HG02973 (cell line): ENCODE data around the gene NAT10.
A peak's percentile ranks its signal among the peaks of the same experiment; 100 is the strongest.
"Not testable (repeated sequence)": the region's sequence is repeated elsewhere in the genome, so short reads cannot be mapped to it uniquely, and the experiment has no call there.

Source experiments
- ATAC-seq: cut with Tn5 transposase; IDR thresholded peaks from one replicate; pipeline ENCODE4 v1.9.1; 2021; ENCODE audit warnings: moderate library complexity; ENCODE audit not compliant: unreplicated experiment

Gene NAT10

DNA sequence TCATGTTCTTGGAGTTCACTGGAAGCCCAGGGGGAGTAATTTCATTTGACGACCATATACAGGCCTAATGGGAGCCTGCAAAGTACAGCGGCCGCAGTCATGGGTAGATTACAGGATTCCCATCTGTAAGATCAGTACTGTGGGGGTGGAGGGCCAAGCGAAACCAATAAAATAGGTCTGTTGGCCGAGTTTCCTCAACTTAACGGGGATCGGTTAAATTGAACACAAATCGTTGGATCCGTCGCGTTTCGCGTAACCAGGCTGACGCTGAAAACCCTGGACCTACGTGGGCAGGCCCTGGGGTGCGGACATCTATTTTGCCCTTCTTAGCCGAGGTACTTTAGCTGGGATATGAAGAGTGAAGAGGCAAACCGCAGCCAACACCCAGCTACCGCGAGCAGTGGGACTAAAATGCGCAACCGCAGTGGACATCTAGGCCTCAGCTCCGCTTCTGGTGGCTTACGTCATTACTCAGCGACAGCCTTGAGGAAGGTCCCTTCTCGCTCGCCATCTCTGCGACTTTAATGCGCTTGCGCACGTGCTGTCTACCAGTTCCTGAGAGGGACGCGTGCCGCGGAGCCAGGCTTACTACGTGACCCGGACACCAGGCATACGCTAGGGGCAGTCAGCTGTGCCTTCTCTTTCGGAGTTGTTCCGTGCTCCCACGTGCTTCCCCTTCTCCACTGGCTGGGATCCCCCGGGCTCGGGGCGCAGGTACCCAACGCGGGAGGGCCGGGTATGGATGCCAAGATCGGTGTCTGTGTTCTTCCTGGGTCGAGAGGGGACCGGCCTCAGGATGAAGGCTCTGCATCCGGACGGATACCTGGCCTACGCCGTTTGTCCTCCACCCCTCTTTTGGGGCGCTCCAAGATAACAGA, at the start of gene NAT10:
NAT10 (plus strand) TSS at position 551 of the 878 bp plus-strand sequence. CDS start 2,597 bp downstream, outside the sequence.
- peak; percentile 84 for ATAC-seq

DNA sequence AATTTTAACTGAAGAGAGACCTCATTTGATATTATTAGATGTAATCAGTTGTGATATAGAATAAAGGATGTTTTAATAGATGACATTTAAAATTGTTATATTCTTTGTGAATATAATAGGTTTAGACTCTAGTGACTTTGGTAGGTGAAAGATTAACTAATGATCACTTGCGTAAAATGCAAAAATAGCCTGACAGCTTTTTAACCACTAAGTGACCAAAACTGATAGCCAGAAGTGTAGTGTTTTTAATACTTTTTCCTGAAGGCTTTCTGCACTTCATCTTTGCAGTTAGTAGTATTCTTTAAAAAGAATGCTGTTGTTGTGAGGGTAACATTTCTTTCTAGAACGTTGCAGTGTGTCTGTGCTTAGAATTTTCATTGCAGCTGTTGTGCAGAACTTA, 48.8 kb upstream of the NAT10 start:
- no peak for ATAC-seq

DNA sequence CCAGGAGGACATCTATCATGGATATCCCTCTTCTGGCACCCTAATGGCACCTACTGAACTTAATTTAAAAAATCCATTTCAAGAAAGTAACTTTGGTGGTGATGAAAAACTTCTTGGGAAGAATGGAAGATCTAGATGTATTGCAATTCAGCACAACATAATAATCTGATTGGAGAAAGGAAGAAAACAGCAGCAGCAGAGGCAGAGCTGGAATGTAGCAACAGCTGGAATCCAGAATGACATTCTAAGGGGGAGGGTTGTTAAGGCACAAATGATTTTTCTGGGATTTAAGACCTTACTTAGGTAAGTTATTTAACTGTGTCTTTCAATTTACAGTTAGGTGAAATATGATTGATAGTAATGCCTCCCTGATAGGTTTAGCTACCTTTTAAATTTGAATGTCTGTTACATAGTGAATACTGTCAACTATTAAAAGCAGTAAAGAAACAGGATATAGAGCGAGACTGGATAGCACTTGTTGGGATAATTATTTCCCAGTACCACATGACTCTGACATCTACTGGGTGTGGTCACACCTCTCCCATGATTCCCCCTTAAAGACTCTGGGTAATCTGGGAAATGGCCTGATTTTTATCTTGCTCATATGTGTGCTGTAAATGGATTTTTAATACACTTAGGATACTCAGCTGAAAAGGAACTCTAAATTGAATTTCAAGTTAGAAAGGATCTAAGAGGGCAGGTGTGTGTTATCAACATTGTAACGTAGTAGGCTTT, 42.2 kb upstream of the NAT10 start:
- no peak for ATAC-seq

DNA sequence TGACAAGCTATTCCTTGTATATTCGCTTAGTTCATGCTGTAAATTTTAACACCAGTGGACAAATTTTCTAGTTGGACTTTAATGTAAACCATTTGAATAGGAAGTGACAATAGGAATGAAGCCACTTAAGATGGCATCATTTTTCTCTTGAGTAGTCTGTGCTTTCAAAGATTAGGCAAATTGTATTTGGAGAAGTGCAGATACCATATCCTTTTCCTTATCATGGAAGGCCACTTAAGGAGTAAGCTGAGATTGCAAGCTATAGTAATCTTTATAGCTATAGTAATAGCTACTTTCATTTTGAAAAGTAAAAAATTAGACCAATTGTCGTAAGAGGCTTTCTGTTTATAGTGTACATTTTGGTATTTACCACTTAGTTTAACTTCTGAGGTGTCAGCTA, 41.1 kb upstream of the NAT10 start:
- ATAC-seq, result no peak

DNA sequence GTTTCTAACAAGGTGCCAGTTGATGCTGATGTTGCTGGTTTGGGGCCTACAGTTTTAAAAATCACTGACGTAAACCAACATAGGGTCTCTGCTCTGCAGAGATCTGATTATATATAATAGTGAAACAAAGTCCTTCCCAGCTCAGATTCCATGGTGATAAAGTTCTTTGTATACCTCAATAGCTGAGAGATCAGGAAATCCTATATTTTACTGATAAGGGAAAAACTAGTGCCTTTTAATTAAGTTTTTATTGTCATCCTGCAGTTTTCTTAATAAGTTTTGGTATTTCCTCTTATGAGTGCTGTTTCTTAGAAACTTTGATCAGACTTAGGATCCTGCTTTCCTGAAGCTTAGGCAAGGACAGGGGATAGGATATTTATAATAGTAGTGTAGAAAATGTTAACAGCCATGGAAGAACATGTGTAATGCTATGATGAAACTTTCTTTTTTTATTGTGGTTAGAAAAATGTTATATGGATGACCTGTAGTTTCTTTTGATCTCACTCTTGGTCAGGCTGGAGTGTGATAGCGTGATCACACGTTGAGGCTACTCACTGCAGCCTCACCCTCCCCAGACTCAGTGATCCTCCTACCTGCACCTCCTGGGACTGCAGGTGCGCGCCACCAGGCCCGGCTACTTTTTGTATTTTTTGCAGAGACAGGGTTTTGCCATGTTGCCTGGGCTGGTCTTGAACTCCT, 39.8 kb upstream of the NAT10 start:
- ATAC-seq, result no peak

DNA sequence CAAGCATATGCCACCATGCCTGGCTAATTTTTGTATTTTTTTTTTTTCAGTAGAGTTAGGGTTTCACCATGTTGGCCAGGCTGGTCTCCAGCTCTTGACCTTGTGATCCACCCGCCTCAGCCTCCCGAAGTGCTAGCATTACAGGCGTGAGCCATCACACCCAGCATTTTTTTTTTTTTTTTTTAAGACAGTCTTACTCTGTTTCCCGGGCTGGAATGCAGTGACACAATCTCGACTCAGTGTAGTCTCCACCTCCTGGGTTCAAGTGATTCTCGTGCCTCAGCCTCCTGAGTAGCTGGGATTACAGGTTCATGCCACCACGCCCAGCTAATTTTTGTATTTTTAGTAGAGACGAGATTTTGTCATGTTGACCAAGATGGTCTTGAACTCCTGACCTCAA, 38.7 kb upstream of the NAT10 start:
- not testable (repeated sequence) for ATAC-seq

DNA sequence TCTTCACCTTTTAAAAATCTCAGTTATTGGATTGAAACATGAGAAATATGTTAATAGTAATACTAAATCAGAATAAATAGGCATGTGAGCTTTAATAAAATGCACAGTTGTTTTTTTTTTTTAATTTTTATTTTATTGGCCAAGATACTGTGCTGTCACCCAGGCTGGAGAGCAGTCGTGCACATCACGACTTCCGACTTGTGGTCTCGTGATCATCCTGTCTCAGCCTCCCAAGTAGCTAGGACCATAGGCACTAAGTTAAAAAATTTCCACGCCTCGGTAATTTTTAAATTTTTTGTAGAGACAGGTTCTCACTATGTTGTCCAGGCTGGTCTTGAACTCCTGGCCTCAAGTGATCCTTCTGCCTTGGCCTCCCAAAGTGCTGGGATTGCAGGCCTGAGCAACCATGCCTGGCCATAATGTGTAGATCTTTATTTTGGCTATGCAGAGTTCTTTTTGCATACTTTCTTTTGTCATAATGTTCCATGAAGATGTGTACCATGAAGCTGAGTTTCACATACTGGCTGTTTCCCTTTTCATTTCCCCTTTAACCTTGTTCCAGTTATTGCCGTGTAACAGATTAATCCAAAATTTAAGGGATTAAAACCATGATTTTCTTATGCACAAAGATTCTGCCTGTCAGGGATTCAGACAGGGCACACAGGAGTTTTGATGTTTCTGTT, 37.9 kb upstream of the NAT10 start:
- ATAC-seq, result no peak

DNA sequence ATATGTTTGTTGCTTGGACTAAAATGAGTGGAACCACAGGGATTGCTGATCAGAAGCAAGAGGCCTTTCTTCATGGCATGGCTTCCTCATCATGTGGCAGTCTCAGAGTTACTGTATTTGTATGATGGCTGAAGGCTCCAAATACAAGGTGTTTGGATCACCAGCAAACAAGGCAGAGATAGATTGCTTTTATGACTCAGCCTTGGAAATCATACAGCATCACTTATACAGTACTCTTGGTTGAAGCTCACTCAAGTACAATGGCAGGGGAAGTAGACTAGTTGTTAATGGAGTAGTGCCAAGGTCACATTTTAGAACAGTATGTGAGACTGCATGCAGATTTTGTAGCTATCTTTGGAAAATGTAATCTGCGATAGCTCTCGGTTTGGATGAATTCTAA, 37.3 kb upstream of the NAT10 start:
- no peak for ATAC-seq

DNA sequence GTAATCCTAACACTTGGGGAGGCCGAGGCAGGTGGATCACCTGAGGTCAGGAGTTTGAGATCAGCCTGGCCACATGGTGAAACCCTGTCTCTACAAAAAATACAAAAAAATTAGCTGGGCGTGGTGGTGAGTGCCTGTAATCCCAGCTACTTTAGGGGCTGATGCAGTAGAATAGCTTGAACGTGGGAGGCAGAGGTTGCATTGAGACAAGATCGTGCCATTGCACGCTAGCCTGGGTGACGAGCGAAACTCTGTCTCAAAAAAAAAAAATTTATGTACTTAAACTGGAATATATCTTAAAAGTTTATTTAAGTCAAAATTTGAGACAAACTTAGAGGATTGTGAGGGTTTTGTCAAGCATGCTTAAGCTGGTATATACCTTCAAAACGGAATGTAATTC, 34.1 kb upstream of the NAT10 start:
- not testable (repeated sequence) for ATAC-seq

DNA sequence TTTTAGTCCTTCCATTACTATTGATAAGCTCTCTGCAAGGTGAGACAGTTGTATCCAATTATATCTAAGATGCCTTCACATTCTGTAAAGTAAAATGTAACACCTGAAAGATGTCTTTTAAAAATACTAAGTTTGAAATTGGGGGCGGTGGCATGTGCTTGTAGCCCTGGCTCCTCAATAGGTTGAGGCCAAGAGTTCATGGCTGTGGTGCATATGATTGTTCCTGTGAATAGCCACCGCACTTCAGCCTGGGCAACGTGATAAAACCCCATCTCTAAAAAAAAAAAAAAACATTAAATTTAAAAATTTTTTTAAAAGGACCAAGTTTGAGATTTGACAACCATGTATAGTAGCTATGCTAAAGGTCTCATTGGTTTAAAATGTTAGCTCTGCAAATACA, 33.4 kb upstream of the NAT10 start:
- no peak for ATAC-seq

DNA sequence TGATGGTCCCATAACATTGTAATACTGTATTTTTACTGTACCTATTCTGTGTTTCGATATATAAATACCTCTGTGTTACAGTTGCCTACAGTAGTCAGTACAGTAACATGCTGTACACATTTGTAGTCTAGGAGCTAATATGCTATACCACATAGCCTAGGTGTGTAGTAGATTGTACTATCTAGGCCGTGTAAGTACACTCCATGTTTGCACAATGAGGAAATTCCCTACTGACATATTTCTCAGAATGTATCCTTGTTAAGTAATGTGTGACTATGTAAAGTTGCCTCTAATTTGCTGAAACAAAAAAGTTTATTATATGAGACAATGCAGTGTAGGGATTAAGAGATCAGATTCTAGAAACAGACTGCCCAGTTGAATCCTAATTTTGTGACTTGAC, 32.6 kb upstream of the NAT10 start:
- no peak for ATAC-seq

DNA sequence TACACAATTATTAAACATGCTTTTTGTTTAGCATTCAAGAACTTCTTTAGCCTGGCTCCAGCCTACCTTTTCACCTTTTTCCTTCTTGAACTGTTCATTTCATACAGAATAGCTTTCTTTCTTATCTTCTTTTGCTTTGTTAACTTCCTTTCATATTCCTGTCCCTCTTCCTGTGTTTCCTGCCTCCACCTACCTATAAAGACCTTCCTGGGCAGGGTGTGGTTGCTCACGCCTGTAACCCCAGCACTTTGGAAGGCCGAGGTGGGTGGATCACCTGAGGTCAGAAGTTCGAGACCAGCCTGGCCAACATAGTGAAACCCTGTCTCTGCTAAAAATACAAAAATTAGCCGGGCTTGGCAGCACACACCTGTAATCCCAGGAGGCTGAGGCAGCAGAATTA, 31.0 kb upstream of the NAT10 start:
- no peak for ATAC-seq

DNA sequence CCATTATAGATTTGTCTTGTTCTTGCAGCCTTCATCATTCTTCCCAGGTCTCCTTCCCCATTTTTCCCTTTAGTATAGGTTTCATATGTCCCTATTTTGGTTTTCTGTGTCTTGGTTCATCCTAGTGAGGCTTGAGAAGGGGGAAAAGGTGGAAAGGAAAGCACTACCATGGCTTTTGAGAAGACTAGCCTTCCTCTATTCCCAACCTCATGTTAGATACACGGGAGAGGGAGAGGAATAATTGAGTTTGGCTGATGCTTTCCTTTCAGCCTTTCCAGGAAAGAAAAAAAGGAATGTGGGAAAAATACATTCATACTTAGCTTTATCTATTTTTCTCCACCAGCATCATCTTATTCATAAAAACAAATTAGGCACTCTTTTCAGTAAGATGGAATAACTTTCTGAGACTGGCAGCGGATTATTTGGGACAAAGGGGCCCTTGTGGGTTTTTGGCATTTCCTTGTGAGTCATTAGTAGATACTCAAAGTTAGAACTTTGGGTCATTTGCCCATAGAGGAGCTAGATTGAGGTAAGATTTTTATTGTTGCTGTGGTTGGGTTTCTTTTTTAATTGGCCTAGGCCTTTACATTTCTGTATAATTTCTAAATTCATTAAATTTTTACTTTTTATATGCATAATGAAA, 30.1 kb upstream of the NAT10 start:
- no peak for ATAC-seq

DNA sequence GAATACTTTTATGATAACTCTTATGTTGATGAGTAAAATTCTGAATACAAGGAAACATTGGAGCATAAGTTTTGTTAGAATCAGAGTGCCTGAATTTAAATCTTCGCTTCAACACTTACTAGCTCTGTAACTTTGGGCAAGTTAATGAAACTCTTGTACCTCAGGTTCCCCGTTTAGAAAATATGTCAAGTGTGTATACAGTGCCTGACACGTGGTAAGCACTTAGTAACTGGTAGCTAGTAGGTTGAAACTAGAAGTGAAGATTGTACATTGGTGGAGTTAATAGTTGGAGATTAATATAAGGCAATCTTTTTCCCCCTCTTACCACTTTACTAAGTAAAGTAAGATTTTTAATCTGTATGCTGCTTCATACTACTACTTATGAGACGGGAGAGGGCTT, 24.8 kb upstream of the NAT10 start:
- no peak for ATAC-seq

DNA sequence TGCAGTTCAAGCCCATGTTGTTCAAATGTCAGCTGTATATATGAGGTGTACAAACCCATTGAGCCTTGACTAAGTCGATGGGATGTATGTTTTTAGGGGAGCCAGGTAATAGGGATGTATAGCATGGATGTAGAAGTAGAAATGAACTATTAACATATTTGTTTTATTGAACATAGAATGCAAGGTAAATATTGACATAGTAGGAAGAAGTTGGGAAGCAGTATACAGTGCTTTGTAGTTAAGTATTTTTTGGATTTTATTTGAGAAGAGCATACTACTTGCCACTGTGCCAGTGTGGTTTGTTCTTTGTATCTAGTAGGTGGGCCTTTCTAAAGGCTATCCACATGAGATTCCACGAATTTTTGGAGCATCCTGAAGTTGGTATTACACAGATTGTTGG, 20.8 kb upstream of the NAT10 start:
- no peak for ATAC-seq

DNA sequence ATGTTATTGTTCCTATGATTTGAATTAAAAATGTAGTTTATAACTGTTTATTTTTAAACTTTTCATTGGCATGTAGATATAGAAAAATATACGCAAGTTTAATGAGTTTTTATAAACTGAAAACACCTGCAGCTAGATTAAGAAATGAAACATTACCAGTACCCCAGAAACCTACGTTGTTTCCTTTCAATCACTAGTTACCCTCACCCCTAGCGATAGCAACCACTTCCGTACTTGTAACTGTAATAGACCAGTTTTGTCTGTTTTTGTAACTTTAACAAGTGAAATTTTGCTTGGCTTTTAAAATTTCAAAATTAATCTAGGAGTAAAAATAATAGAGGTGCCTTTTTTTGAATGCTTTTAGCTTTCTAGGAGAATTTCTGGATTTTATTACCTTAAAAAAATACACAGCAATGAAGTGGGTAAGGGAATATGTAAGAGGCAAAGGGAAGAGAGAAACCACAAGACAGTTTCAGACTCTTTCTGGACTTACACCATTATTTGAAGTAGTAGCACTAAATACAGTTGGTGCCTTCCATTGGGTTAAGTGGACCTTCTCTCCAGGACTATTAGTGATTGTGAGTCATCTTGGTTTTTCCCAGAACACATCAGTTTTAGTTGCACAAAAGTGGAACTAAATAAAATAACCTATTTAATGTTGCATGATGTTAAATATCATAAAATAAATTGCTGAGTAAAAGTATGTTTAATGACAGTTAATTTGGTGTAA, 18.7 kb upstream of the NAT10 start:
- ATAC-seq, result no peak

DNA sequence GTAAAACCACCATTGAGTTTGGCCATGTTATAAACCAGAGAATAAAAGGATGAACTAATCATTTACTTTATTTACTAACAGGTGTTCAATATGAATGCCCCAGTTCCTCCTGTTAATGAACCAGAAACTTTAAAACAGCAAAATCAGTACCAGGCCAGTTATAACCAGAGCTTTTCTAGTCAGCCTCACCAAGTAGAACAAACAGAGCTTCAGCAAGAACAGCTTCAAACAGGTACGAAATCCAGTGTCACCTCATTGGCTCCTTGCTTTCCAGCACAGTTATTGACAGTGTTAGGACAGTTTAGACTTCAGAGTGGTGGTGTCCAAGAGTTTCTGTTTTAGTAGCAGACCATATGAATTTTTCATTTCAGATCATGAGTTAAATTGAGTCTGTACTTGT, 13.6 kb upstream of the NAT10 start:
- no peak for ATAC-seq

DNA sequence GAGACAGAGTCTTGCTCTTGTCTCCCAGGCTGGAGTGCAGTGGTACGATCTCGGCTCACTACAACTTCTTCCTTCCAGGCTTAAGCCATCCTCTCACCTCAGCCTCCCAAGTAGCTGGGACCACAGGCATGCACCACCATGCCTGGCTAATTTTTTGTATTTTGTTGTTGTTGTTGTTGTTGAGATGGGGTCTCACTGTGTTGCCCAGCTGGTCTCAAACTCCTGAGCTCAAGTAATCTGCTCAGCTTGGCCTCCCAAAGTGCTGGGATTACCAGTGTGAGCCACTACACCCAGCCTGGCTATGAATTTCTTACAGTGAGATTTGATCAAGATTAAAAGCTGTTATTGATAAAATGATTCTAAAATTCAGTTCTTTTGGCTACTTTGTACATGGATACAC, 10.5 kb upstream of the NAT10 start:
- ATAC-seq, result not testable (repeated sequence)

DNA sequence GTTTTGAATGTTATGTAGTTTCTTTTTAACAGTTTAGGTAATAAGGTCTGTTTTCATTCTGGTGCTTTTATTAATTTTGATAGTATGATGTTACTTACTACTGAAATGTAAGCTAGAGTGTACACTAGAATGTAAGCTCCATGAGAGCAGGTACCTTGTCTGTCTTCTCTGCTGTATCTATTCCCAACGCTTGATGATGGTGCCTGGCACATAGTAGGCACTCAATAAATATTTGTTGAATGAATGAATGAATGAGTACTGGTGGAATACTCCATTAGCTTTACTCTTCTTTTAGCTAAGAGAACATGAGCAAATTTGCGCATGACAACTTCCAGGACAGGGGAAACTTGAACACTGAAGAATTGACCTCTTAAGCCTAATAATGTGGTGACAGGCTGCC, 6.6 kb upstream of the NAT10 start:
- ATAC-seq, result no peak

DNA sequence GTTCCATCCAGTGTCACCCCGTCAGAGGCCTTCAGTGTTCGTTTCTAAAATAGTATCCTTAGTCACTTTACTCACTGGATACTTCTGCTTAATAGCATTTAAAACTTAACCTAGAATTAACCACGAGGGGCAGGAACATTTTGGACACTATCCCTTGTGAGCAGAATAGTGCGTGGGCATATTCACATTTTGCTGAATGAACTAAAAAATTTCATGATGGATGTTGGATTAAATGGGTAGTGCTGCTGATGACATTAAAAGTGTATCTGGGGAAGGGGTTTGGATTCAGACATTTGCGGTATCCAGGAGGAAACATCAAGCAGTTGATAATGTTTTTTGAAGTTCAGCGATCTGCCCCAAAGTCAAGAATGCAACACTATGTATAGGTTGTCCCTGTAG, 750 bp upstream of the NAT10 start:
- no peak for ATAC-seq
